ENCODE results near the gene EVPL.

- TF ChIP-seq, protein P1, sequence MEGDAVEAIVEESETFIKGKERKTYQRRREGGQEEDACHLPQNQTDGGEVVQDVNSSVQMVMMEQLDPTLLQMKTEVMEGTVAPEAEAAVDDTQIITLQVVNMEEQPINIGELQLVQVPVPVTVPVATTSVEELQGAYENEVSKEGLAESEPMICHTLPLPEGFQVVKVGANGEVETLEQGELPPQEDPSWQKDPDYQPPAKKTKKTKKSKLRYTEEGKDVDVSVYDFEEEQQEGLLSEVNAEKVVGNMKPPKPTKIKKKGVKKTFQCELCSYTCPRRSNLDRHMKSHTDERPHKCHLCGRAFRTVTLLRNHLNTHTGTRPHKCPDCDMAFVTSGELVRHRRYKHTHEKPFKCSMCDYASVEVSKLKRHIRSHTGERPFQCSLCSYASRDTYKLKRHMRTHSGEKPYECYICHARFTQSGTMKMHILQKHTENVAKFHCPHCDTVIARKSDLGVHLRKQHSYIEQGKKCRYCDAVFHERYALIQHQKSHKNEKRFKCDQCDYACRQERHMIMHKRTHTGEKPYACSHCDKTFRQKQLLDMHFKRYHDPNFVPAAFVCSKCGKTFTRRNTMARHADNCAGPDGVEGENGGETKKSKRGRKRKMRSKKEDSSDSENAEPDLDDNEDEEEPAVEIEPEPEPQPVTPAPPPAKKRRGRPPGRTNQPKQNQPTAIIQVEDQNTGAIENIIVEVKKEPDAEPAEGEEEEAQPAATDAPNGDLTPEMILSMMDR (IDR thresholded peaks at IDR 0.05; ENCODE audit: borderline replicate concordance, extremely low read depth, low read length, poor library complexity, severe bottlenecking) = no peak
- no peak for TF ChIP-seq EZH2 (IDR thresholded peaks at IDR 0.05; ENCODE audit: borderline replicate concordance, low read depth, low read length, severe bottlenecking)
Observed at GRCh38 chr17:76007850-76008165, 19.3 kb downstream of the EVPL start.

All from DND-41 (cell line).